PC-3 (cell line): ENCODE measurements around the gene NPR1. TPM values are rescaled to one million over a fixed set of nuclear protein-coding genes. Genes with fewer than 3 reads are reported as not detected.
A peak's percentile ranks its signal among the peaks of the same experiment; 100 is the strongest.

ENCODE experiments used
- ATAC-seq: fragments of 200-7000 bp; cut with Tn5 transposase; 2 replicates; pipeline ENCODE4 v1.9.1; 2020; ENCODE audit warnings: mild to moderate bottlenecking, moderate library complexity
- BruUV-seq: library from RNA; stranded (reverse); fragments of 400-500 nt; replicated peaks from 2 replicates; lab custom pipeline; 2021; lab: Mats Ljungman, UMichigan
- CTCF ChIA-PET: fragments of 300-600 bp; sonication (Branson Sonifier 250); formaldehyde crosslinking; loops from one replicate; lab custom pipeline; 2022; ENCODE audit warnings: antibody characterized with exemption; lab: Charles Lee
- POLR2A ChIA-PET: fragments of 300-600 bp; sonication (Branson Sonifier 250); formaldehyde crosslinking; loops from one replicate; lab custom pipeline; 2022; ENCODE audit warnings: antibody characterized with exemption; ENCODE audit not compliant: unreplicated experiment; lab: Charles Lee
- DNase-seq: peaks from one replicate; pipeline ENCODE4 v3.0.0-alpha.2; 2015
- H2AFZ ChIP-seq: fragments of 300-600 bp; sonication (generic); 2 replicates; pipeline ENCODE4 v1.6.0; 2016; ENCODE audit warnings: antibody characterized with exemption, low read length
- H3F3A ChIP-seq: fragments of 300-600 bp; sonication (generic); one replicate; pipeline ENCODE4 v1.6.0; 2017; ENCODE audit warnings: antibody characterized with exemption, low read length, control low read depth, mild to moderate bottlenecking; ENCODE audit not compliant: unreplicated experiment
- H3K27ac ChIP-seq: fragments of 300-600 bp; sonication (generic); 2 replicates; pipeline ENCODE4 v1.5.1; 2016; ENCODE audit warnings: mild to moderate bottlenecking, low read length
- H3K27me3 ChIP-seq: fragments of 300-600 bp; sonication (generic); 2 replicates; pipeline ENCODE4 v1.6.1; 2016; ENCODE audit warnings: low read length, mixed read lengths
- H3K36me3 ChIP-seq: fragments of 300-600 bp; sonication (generic); 2 replicates; pipeline ENCODE4 v1.6.1; 2016; ENCODE audit warnings: low read depth, mixed run types, low read length, mixed read lengths
- H3K4me1 ChIP-seq: fragments of 300-600 bp; sonication (generic); 2 replicates; pipeline ENCODE4 v1.5.1; 2016; ENCODE audit warnings: low read length; ENCODE audit not compliant: insufficient read depth
- H3K4me2 ChIP-seq: fragments of 300-600 bp; sonication (generic); 2 replicates; pipeline ENCODE4 v1.6.0; 2016; ENCODE audit warnings: low read length
- H3K4me3 ChIP-seq: fragments of 300-600 bp; sonication (generic); 2 replicates; pipeline ENCODE4 v1.5.1; 2016; ENCODE audit warnings: mild to moderate bottlenecking, low read length, mixed read lengths
- H3K79me2 ChIP-seq: fragments of 300-600 bp; sonication (generic); 2 replicates; pipeline ENCODE4 v1.6.1; 2017; ENCODE audit warnings: low read length, mixed read lengths
- H3K9ac ChIP-seq: fragments of 300-600 bp; sonication (generic); 2 replicates; pipeline ENCODE4 v1.6.0; 2016; ENCODE audit warnings: mild to moderate bottlenecking, low read length
- H3K9me2 ChIP-seq: fragments of 300-600 bp; sonication (generic); replicated peaks from 2 replicates; pipeline ENCODE4 v1.6.1; 2016; ENCODE audit warnings: mixed run types, low read length, mixed read lengths
- H3K9me3 ChIP-seq: fragments of 300-600 bp; sonication (generic); 2 replicates; pipeline ENCODE4 v1.6.1; 2016; ENCODE audit warnings: low read length, mixed read lengths
- H4K20me1 ChIP-seq: fragments of 300-600 bp; sonication (generic); 2 replicates; pipeline ENCODE4 v1.6.1; 2016; ENCODE audit warnings: low read length, mixed read lengths
- EZH2 ChIP-seq: fragments of 300-600 bp; sonication (generic); IDR thresholded peaks from one replicate; pipeline ENCODE4 v1.6.1; 2017; ENCODE audit warnings: antibody characterized with exemption, mild to moderate bottlenecking, low read length; ENCODE audit not compliant: unreplicated experiment
- EZH2phosphoT487 ChIP-seq: fragments of 300-600 bp; sonication (generic); IDR thresholded peaks from 2 replicates; pipeline ENCODE4 v1.6.1; 2018; ENCODE audit warnings: mild to moderate bottlenecking, antibody characterized with exemption, low read length, borderline replicate concordance
- intact Hi-C: fragments of 100-400 bp; cut with micrococcal nuclease; formaldehyde crosslinking; loops from 2 replicates; pipeline ENCODE4 v1.9.0; 2023
- total RNA-seq: library from RNA; depleted of rRNA; stranded (reverse); fragments of >200 nt; gene quantifications from 2 replicates; pipeline ENCODE4 v1.2.3, GENCODE V29; 2014
- TF ChIP-seq, protein P1 (sequence below): fragments of 300-600 bp; sonication (generic); conservative IDR thresholded peaks from 2 replicates; pipeline ENCODE4 v1.5.1; 2017; ENCODE audit warnings: antibody characterized with exemption, low read depth, mild to moderate bottlenecking, low read length

Gene NPR1
- total RNA-seq, 1 experiment from 2014 or later: 0.84 TPM

- H3K27ac ChIP-seq: no peak overlapping the region
- H4K20me1 ChIP-seq: no peaks in the 10 kb centered on the region
- no TSS peak for BruUV-seq
- H3K9me2 ChIP-seq: no peaks in the 10 kb centered on the region
- peaks cover 13% of the 10 kb centered on the region for H3K79me2 ChIP-seq
- intact Hi-C loops: loop anchor here (2.0 kb wide), 1 partner anchor 24 kb away; the partner anchor contains the start of gene CHTOP
- ATAC-seq (peak; percentile 12), DNase-seq (no peak)
- ChIA-PET CTCF (interaction anchor here (0.7 kb wide), 1 partner anchor 32 kb away, joined by 4 read pairs; the partner anchor contains the start of gene S100A13), POLR2A (interaction anchor here (0.6 to 0.7 kb wide), 3 partner anchors 46 to 332 kb away, joined by 3 to 8 read pairs (median 4); partner anchors contain the start of genes INTS3 and S100A16)
- peak overlapping the region; percentile 90 for H3K9ac ChIP-seq
- peaks cover 14% of the 10 kb centered on the region; the same call in 1 of the 2 replicates for H3K4me1 ChIP-seq
- no peaks in the 10 kb centered on the region for H3K9me3 ChIP-seq
- peaks cover 21% of the 10 kb centered on the region for H3F3A ChIP-seq
- H3K36me3 ChIP-seq: peaks cover 34% of the 10 kb centered on the region
- peak overlapping the region; percentile 89 for H3K4me3 ChIP-seq
- no peaks in the 10 kb centered on the region for H3K27me3 ChIP-seq
- TF ChIP-seq, protein P1, sequence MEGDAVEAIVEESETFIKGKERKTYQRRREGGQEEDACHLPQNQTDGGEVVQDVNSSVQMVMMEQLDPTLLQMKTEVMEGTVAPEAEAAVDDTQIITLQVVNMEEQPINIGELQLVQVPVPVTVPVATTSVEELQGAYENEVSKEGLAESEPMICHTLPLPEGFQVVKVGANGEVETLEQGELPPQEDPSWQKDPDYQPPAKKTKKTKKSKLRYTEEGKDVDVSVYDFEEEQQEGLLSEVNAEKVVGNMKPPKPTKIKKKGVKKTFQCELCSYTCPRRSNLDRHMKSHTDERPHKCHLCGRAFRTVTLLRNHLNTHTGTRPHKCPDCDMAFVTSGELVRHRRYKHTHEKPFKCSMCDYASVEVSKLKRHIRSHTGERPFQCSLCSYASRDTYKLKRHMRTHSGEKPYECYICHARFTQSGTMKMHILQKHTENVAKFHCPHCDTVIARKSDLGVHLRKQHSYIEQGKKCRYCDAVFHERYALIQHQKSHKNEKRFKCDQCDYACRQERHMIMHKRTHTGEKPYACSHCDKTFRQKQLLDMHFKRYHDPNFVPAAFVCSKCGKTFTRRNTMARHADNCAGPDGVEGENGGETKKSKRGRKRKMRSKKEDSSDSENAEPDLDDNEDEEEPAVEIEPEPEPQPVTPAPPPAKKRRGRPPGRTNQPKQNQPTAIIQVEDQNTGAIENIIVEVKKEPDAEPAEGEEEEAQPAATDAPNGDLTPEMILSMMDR: no peak
- TF ChIP-seq EZH2: no peak
- peak overlapping the region; percentile 96 for H3K4me2 ChIP-seq
- peak overlapping the region; percentile 91 for H2AFZ ChIP-seq
Measured at GRCh38 chr1:153659175-153659534, 19.3 kb upstream of the NPR1 start.

DNA sequence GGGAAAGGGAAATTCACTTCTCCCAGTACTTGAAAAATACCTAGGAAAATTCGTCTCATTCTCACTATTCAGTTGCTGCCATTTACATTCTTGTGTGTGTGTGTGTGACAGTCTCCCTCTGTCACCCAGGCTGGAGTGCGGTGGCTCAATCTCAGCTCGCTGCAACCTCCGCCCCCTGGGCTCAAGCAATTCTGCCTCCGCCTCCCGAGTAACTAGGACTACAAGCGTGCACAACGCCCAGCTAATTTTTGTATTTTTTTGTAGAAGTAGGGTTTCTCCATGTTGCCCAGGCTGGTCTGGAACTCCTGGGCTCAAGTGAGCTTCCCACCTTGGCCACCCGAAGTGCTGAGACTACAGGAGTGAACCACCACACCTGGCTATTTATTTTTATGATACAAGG is 18.8 kb upstream of the NPR1 start:
- H3K4me3 ChIP-seq: peak overlapping the region; percentile 89
- H3K36me3 ChIP-seq: peaks cover 39% of the 10 kb centered on the region
- H3K27me3 ChIP-seq: no peaks in the 10 kb centered on the region
- POLR2A ChIA-PET: interaction anchor here (0.6 to 0.7 kb wide), 2 partner anchors 47 to 331 kb away, joined by 3 to 4 read pairs; partner anchors contain the start of gene S100A16
- TF ChIP-seq EZH2phosphoT487 (no peak), EZH2 (no peak)
- TF ChIP-seq, protein P1: no peak
- CTCF ChIA-PET: interaction anchor here (0.7 kb wide), 1 partner anchor 32 kb away, joined by 4 read pairs; the partner anchor contains the start of gene S100A13
- H3K79me2 ChIP-seq: peaks cover 13% of the 10 kb centered on the region
- peaks cover 14% of the 10 kb centered on the region; the same call in 1 of the 2 replicates for H3K4me1 ChIP-seq
- no TSS peak for BruUV-seq
- DNase-seq (no peak), ATAC-seq (0 out of 2 replicates have a peak, but pooled peaks have one; percentile 3)
- H3F3A ChIP-seq: peaks cover 22% of the 10 kb centered on the region
- peak overlapping the region; percentile 90 for H3K9ac ChIP-seq
- H3K4me2 ChIP-seq: peak overlapping the region; percentile 96
- no peaks in the 10 kb centered on the region for H3K9me3 ChIP-seq
- H2AFZ ChIP-seq: no peak overlapping the region
- no peak overlapping the region for H3K27ac ChIP-seq
- H3K9me2 ChIP-seq: no peaks in the 10 kb centered on the region
- intact Hi-C loops: loop anchor here (2.0 kb wide), 1 partner anchor 25 kb away; the partner anchor contains the start of gene CHTOP
- H4K20me1 ChIP-seq: no peaks in the 10 kb centered on the region

DNA sequence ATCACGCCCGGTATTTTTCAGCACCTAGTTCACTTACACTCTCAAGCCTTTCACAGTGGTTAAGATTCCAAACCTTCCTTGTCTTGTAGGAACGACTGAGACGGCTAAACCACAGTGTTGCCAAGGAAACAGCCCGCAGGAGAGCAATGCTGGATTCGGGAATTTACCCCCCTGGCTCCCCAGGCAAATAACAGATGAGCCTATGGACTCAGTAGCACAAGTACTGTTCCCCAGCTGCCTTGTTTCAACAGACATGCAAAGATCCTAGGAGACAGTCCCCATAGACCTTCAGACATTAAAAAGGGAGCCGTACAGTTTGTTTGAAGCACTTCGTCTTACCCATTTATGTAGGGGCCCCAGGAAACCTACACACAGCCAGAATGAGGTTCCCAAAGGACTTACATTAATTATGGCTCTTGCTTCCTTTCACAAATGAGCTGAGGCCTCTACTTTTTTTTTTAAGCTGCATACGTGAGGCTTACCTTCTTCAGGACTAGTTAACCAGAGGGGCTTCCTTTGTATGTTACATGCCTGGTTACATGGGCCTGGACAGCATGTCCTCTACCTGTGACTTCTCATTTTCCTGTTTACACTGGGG is 17.3 kb upstream of the NPR1 start:
- ChIA-PET CTCF (no interaction called here), POLR2A (no interaction called here)
- H3K9me2 ChIP-seq: no peaks in the 10 kb centered on the region
- H3K4me2 ChIP-seq: no peak overlapping the region
- H3K4me1 ChIP-seq: peaks cover 14% of the 10 kb centered on the region; the same call in 1 of the 2 replicates
- peaks cover 17% of the 10 kb centered on the region for H3K79me2 ChIP-seq
- peaks cover 55% of the 10 kb centered on the region for H3K36me3 ChIP-seq
- H3F3A ChIP-seq: peaks cover 22% of the 10 kb centered on the region
- no peaks in the 10 kb centered on the region for H3K27me3 ChIP-seq
- no peaks in the 10 kb centered on the region for H4K20me1 ChIP-seq
- no peaks in the 10 kb centered on the region for H3K9me3 ChIP-seq
- intact Hi-C loops: no loop called here
- H2AFZ ChIP-seq: no peak overlapping the region
- H3K9ac ChIP-seq: no peak overlapping the region
- TF ChIP-seq EZH2: no peak
- TF ChIP-seq EZH2phosphoT487: no peak
- DNase-seq (no peak), ATAC-seq (no peak)
- H3K4me3 ChIP-seq: no peak overlapping the region
- H3K27ac ChIP-seq: no peak overlapping the region
- BruUV-seq: no TSS peak
